Measurements from ENCODE around the gene FXR2. TPM values are rescaled to one million over a fixed set of nuclear protein-coding genes. Genes with fewer than 3 reads are reported as not detected.
A peak's percentile ranks its signal among the peaks of the same experiment; 100 is the strongest.

FXR2 gene
- total and polyA plus RNA-seq, 9 of the 15 experiments (the other 6 are each of a cell fraction or from before 2014, with no cell fraction given) = 2.0 to 49.3 (median 24.5) TPM

DNA sequence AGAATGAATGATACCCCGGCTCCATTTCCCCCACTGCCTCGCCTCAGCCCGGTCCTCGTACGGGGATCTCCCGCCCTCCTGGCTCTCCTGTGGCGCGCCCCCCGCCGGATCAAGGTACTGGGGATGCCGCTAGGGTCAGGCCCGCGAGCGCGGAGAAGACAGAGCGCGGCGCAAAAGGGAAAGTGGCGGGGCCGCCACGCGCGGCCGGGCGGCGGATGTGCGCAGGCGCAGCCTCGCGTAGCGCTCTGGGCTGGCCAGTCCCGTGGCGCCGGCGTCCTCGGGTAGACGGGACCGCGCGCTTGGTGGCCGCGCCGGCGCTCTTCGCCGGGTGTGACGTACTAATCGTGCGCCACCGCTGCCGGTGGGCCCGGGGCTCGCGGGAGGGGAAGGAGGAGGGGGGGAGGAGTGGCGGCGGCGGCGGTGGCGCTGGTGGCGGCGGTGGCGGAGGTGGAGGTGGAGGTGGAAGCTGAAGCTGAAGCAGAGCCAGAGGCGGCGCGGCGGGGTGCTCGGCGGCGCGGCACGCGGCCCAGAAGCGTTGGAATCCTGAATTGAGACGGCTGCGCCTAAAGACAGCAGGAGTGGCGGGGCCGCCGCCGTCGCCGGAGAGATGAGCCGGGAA, 53.0 kb downstream of the FXR2 start, which contains the start of gene SENP3 (continued):
- TF ChIP-seq, protein P1, sequence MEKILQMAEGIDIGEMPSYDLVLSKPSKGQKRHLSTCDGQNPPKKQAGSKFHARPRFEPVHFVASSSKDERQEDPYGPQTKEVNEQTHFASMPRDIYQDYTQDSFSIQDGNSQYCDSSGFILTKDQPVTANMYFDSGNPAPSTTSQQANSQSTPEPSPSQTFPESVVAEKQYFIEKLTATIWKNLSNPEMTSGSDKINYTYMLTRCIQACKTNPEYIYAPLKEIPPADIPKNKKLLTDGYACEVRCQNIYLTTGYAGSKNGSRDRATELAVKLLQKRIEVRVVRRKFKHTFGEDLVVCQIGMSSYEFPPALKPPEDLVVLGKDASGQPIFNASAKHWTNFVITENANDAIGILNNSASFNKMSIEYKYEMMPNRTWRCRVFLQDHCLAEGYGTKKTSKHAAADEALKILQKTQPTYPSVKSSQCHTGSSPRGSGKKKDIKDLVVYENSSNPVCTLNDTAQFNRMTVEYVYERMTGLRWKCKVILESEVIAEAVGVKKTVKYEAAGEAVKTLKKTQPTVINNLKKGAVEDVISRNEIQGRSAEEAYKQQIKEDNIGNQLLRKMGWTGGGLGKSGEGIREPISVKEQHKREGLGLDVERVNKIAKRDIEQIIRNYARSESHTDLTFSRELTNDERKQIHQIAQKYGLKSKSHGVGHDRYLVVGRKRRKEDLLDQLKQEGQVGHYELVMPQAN (IDR thresholded peaks at IDR 0.05; ENCODE audit: borderline replicate concordance) = 0 out of 2 replicates have a peak, but pooled peaks have one; percentile 22
- TF ChIP-seq L3MBTL2 (IDR thresholded peaks at IDR 0.05) (peak; percentile 47; the same call in 1 of the 2 replicates), CHD2 (IDR thresholded peaks at IDR 0.05; ENCODE audit: low read depth, low read length) (no peak), NR1H2 (CRISPR knock-in tag; IDR thresholded peaks at IDR 0.05) (no peak), YY1 (IDR thresholded peaks at IDR 0.05; ENCODE audit: borderline replicate concordance in 1 of 3, control insufficient read depth in 1 of 3, extremely low read depth in 1 of 3, insufficient read depth in 3 of 3, insufficient read length in 1 of 3, insufficient replicate concordance in 2 of 3, low read depth in 1 of 3, low read length in 2 of 3) (peak in 1 of 3 experiments; percentile 49), MYC (IDR thresholded peaks at IDR 0.05; ENCODE audit: low read depth, low read length) (peak; percentile 85), MYC (CRISPR knock-in tag; IDR thresholded peaks at IDR 0.05; ENCODE audit: borderline replicate concordance, low read depth) (no peak), PCBP2 (IDR thresholded peaks at IDR 0.05; ENCODE audit: low read depth, low read length, poor library complexity, severe bottlenecking) (no peak), TAF9B (IDR thresholded peaks at IDR 0.05; ENCODE audit: partially characterized antibody) (no peak), HDAC1 (IDR thresholded peaks at IDR 0.05) (peak in 1 of 2 experiments; percentile 75; a peak in 1 of 4 replicates), POLR2A (conservative IDR thresholded peaks at IDR 0.05) (peak; percentile 77), MEIS2 (IDR thresholded peaks at IDR 0.05; ENCODE audit: partially characterized antibody) (peak; percentile 61), ZEB2 (IDR thresholded peaks at IDR 0.05) (no peak), ZBTB7A (IDR thresholded peaks at IDR 0.05; ENCODE audit: borderline replicate concordance, control insufficient read depth, low read depth, low read length) (peak; percentile 85; the same call in 1 of the 2 replicates), KDM4B (IDR thresholded peaks at IDR 0.05; ENCODE audit: borderline replicate concordance in 2 of 2, low read depth in 1 of 2) (no peak), PHF8 (IDR thresholded peaks at IDR 0.05; ENCODE audit: borderline replicate concordance, low read length) (peak; percentile 63; the same call in 1 of the 2 replicates)
- TF ChIP-seq, protein P2, sequence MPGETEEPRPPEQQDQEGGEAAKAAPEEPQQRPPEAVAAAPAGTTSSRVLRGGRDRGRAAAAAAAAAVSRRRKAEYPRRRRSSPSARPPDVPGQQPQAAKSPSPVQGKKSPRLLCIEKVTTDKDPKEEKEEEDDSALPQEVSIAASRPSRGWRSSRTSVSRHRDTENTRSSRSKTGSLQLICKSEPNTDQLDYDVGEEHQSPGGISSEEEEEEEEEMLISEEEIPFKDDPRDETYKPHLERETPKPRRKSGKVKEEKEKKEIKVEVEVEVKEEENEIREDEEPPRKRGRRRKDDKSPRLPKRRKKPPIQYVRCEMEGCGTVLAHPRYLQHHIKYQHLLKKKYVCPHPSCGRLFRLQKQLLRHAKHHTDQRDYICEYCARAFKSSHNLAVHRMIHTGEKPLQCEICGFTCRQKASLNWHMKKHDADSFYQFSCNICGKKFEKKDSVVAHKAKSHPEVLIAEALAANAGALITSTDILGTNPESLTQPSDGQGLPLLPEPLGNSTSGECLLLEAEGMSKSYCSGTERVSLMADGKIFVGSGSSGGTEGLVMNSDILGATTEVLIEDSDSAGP (CRISPR knock-in tag; IDR thresholded peaks at IDR 0.05) = no peak
- TF ChIP-seq, protein P3, sequence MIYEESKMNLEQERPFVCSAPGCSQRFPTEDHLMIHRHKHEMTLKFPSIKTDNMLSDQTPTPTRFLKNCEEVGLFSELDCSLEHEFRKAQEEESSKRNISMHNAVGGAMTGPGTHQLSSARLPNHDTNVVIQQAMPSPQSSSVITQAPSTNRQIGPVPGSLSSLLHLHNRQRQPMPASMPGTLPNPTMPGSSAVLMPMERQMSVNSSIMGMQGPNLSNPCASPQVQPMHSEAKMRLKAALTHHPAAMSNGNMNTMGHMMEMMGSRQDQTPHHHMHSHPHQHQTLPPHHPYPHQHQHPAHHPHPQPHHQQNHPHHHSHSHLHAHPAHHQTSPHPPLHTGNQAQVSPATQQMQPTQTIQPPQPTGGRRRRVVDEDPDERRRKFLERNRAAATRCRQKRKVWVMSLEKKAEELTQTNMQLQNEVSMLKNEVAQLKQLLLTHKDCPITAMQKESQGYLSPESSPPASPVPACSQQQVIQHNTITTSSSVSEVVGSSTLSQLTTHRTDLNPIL (CRISPR knock-in tag; IDR thresholded peaks at IDR 0.05) = no peak
- TF ChIP-seq, protein P4, sequence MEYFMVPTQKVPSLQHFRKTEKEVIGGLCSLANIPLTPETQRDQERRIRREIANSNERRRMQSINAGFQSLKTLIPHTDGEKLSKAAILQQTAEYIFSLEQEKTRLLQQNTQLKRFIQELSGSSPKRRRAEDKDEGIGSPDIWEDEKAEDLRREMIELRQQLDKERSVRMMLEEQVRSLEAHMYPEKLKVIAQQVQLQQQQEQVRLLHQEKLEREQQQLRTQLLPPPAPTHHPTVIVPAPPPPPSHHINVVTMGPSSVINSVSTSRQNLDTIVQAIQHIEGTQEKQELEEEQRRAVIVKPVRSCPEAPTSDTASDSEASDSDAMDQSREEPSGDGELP (CRISPR knock-in tag; IDR thresholded peaks at IDR 0.05; ENCODE audit: borderline replicate concordance) = peak; percentile 9; the same call in 1 of the 2 replicates

Measured in K562 (cell line).